ENCODE results near the gene SYT12. TPM values are rescaled to one million over a fixed set of nuclear protein-coding genes. Genes with fewer than 3 reads are reported as not detected.

The SYT12 gene
- total and polyA plus RNA-seq, 2 donors (not counting 1 experiment from before 2014, with no cell fraction given) = not detected

- Mint-ChIP-seq H3K9me3 (ENCODE audit: insufficient read depth) (peaks cover 2% of the 10 kb centered on the region), H3K4me3 (no peak overlapping the region), H3K27ac (no peak overlapping the region), H3K4me1 (no peaks in the 10 kb centered on the region), H3K27me3 (peaks cover 22% of the 10 kb centered on the region)
- POLR2A ChIA-PET = no interaction called here
- WGBS (ENCODE audit: insufficient coverage) = 73% methylated on average over 11 of the region's 11 CpGs
- no peak for TF ChIP-seq CTCF (IDR thresholded peaks at IDR 0.05)
- TF ChIP-seq EZH2 (IDR thresholded peaks at IDR 0.05; ENCODE audit: borderline replicate concordance, insufficient read depth, low read depth, low read length, poor library complexity, severe bottlenecking) = no peak
- Histone ChIP-seq H3K27me3 (replicated peaks in 1 of 4; ENCODE audit: control extremely low read depth in 1 of 4, control insufficient read depth in 3 of 4, insufficient read depth in 4 of 4, low read length in 3 of 4) (peaks cover 0 to 10% (median 3%) of the 10 kb centered on the region in 4 experiments), H3K27ac (ENCODE audit: low read length in 2 of 2) (no peak overlapping the region), H2AFZ (ENCODE audit: insufficient read depth, low read depth, low read length, poor library complexity, severe bottlenecking) (no peak overlapping the region), H3K9me3 (ENCODE audit: control extremely low read depth in 1 of 3, control insufficient read depth in 2 of 3, insufficient read depth in 1 of 3, low read length in 2 of 3) (peaks cover 0 to 37% (median 8%) of the 10 kb centered on the region in 3 donors), H3K79me2 (ENCODE audit: control insufficient read depth, insufficient read depth, low read length) (no peaks in the 10 kb centered on the region), H3K4me3 (ENCODE audit: control extremely low read depth in 1 of 5, extremely low read depth in 1 of 5, insufficient read depth in 1 of 5, low read depth in 2 of 5, low read length in 4 of 5) (no peak overlapping the region), H3K9ac (ENCODE audit: low read length) (no peak overlapping the region), H3K4me2 (replicated peaks; ENCODE audit: low read depth, low read length, poor library complexity, severe bottlenecking) (no peak overlapping the region), H4K20me1 (ENCODE audit: control insufficient read depth, insufficient read depth, low read length, poor library complexity, severe bottlenecking) (no peaks in the 10 kb centered on the region), H3K36me3 (replicated peaks in 1 of 2; ENCODE audit: control extremely low read depth in 1 of 2, control insufficient read depth in 1 of 2, extremely low read depth in 1 of 2, insufficient read depth in 2 of 2, low read length in 1 of 2) (no peaks in the 10 kb centered on the region), H3K4me1 (ENCODE audit: control insufficient read depth in 2 of 2, insufficient read depth in 2 of 2, low read length in 2 of 2) (no peaks in the 10 kb centered on the region)
- intact Hi-C loops (cut with micrococcal nuclease) = loop anchor here (1.0 kb wide), 1 partner anchor 281 kb away; no protein-coding TSS in a partner anchor
- CTCF ChIA-PET = interaction anchor here (1.5 kb wide), 1 partner anchor 280 kb away, joined by 4 read pairs; no protein-coding TSS in a partner anchor
- no peak for ATAC-seq (ENCODE audit: low read depth)
- DNase-seq = no peak
Measured at GRCh38 chr11:66975405-66976027, 47.4 kb upstream of the SYT12 start.

GRCh38 chr11:66976028-66976467 is 46.9 kb upstream of the SYT12 start:
- H3K27ac Mint-ChIP-seq = no peak overlapping the region
- TF ChIP-seq CTCF (IDR thresholded peaks at IDR 0.05) (peak; percentile 27), EZH2 (IDR thresholded peaks at IDR 0.05; ENCODE audit: borderline replicate concordance, insufficient read depth, low read depth, low read length, poor library complexity, severe bottlenecking) (no peak)
- H3K36me3 ChIP-seq (replicated peaks in 1 of 2; ENCODE audit: control extremely low read depth in 1 of 2, control insufficient read depth in 1 of 2, extremely low read depth in 1 of 2, insufficient read depth in 2 of 2, low read length in 1 of 2) = no peaks in the 10 kb centered on the region
- H3K27me3 ChIP-seq (replicated peaks in 1 of 4; ENCODE audit: control extremely low read depth in 1 of 4, control insufficient read depth in 3 of 4, insufficient read depth in 4 of 4, low read length in 3 of 4) = peaks cover 0 to 10% (median 2%) of the 10 kb centered on the region in 4 experiments
- H3K27ac ChIP-seq (ENCODE audit: low read length in 2 of 2) = no peak overlapping the region
- H3K4me2 ChIP-seq (replicated peaks; ENCODE audit: low read depth, low read length, poor library complexity, severe bottlenecking) = no peak overlapping the region
- no peak overlapping the region for H2AFZ ChIP-seq (ENCODE audit: insufficient read depth, low read depth, low read length, poor library complexity, severe bottlenecking)
- intact Hi-C loops (cut with micrococcal nuclease) = loop anchor here (1.0 kb wide), 1 partner anchor 282 kb away; no protein-coding TSS in a partner anchor
- H4K20me1 ChIP-seq (ENCODE audit: control insufficient read depth, insufficient read depth, low read length, poor library complexity, severe bottlenecking) = no peaks in the 10 kb centered on the region
- H3K9me3 ChIP-seq (ENCODE audit: control extremely low read depth in 1 of 3, control insufficient read depth in 2 of 3, insufficient read depth in 1 of 3, low read length in 2 of 3) = peaks cover 0 to 37% (median 8%) of the 10 kb centered on the region in 3 donors
- 52% methylated on average over 7 of the region's 9 CpGs for WGBS (ENCODE audit: insufficient coverage)
- H3K4me1 Mint-ChIP-seq = no peaks in the 10 kb centered on the region
- ChIA-PET CTCF (interaction anchor here (1.5 kb wide), 1 partner anchor 280 kb away, joined by 4 read pairs; no protein-coding TSS in a partner anchor), POLR2A (no interaction called here)
- peaks cover 2% of the 10 kb centered on the region for H3K9me3 Mint-ChIP-seq (ENCODE audit: insufficient read depth)
- ATAC-seq (ENCODE audit: low read depth) (no peak), DNase-seq (no peak)
- H3K4me3 ChIP-seq (ENCODE audit: control extremely low read depth in 1 of 5, extremely low read depth in 1 of 5, insufficient read depth in 1 of 5, low read depth in 2 of 5, low read length in 4 of 5) = no peak overlapping the region
- no peak overlapping the region for H3K9ac ChIP-seq (ENCODE audit: low read length)
- H3K4me3 Mint-ChIP-seq = no peak overlapping the region
- no peaks in the 10 kb centered on the region for H3K4me1 ChIP-seq (ENCODE audit: control insufficient read depth in 2 of 2, insufficient read depth in 2 of 2, low read length in 2 of 2)
- peaks cover 17% of the 10 kb centered on the region for H3K27me3 Mint-ChIP-seq
- no peaks in the 10 kb centered on the region for H3K79me2 ChIP-seq (ENCODE audit: control insufficient read depth, insufficient read depth, low read length)

Measured in B cell (primary cell).